Kidney (tissue), 14 donors: ENCODE measurements around the gene SDF4. TPM values are rescaled to one million over a fixed set of nuclear protein-coding genes. Genes with fewer than 3 reads are reported as not detected.

ENCODE experiments used
- DNase-seq, 5 donors: peaks; one replicate each; pipeline ENCODE4 v3.0.0-alpha.2; 2013 to 2020
- FAIRE-seq: peaks from 2 replicates; lab custom pipeline; 2012; peaks lifted over from hg19 to GRCh38; lab: Jason Lieb, UNC
- H3K27ac ChIP-seq, 2 donors: one replicate each; pipeline ENCODE4 v1.7.0; 2013; ENCODE audit warnings: low read depth in 2 of 2, low read length in 2 of 2, inconsistent platforms in 1 of 2
- H3K27me3 ChIP-seq: one replicate; pipeline ENCODE4 v1.7.1; 2013; ENCODE audit warnings: low read length, inconsistent platforms; ENCODE audit not compliant: control insufficient read depth, insufficient read depth
- H3K36me3 ChIP-seq, 3 donors: one replicate each; pipeline versions ENCODE4 v1.7.0 to v1.7.1; 2013; ENCODE audit warnings: low read length in 3 of 3, control low read depth in 1 of 3, inconsistent platforms in 1 of 3; ENCODE audit not compliant: insufficient read depth in 3 of 3, control insufficient read depth in 2 of 3
- H3K4me1 ChIP-seq, 3 donors: one replicate each; pipeline versions ENCODE4 v1.7.0 to v1.7.1; 2013; ENCODE audit warnings: low read length in 3 of 3, inconsistent platforms in 1 of 3, low read depth in 1 of 3; ENCODE audit not compliant: control insufficient read depth in 2 of 3, insufficient read depth in 2 of 3
- H3K4me3 ChIP-seq, 3 donors: one replicate each; pipeline versions ENCODE4 v1.7.0 to v1.8.1; 2013; ENCODE audit warnings: low read length in 3 of 3, control low read depth in 1 of 3, inconsistent platforms in 1 of 3
- H3K9ac ChIP-seq, 3 donors: one replicate each; pipeline versions ENCODE4 v1.7.0 to v1.7.1; 2013; ENCODE audit warnings: low read length in 3 of 3, control low read depth in 1 of 3, inconsistent platforms in 1 of 3
- H3K9me3 ChIP-seq, 3 donors: one replicate each; pipeline versions ENCODE4 v1.7.0 to v1.7.1; 2013; ENCODE audit warnings: low read length in 3 of 3, control low read depth in 1 of 3, inconsistent platforms in 1 of 3; ENCODE audit not compliant: control insufficient read depth in 2 of 3, insufficient read depth in 1 of 3
- CTCF ChIP-seq: IDR thresholded peaks from 3 replicates; pipeline ENCODE4 v1.5.1; 2012; ENCODE audit warnings: mild to moderate bottlenecking, moderate library complexity, borderline replicate concordance; ENCODE audit not compliant: insufficient read depth; ENCODE audit errors: extremely low read depth
- intact Hi-C: fragments of 100-400 bp; cut with DNase I; formaldehyde crosslinking; loops from one replicate; pipeline ENCODE4 v1.11.1; 2022
- polyA plus RNA-seq: library from polyadenylated mRNA; stranded (reverse); fragments of 350-450 nt; fragmentation: Illumina TruSeq; extraction: RNeasy Lipid Tissue Mini Kit (QIAGEN cat#74804); gene quantifications from one replicate; pipeline ENCODE4 v1.2.3, GENCODE V29; 2014; ENCODE audit warnings: low read depth, low replicate concordance; ENCODE audit not compliant: insufficient read depth
- total RNA-seq: library from RNA; stranded (reverse); fragmentation: NEBNext Ultra II Directional; extraction: Animal tissue kit (Norgen Biotek cat#: 25700); gene quantifications from one replicate; pipeline ENCODE4 v1.2.1, GENCODE V29; 2021
- donor health status: control.
- donor health status: control.
- donor health status: control.
- donor health status: control.
- donor health status: control.
- donor health status: DM: yes; HTN: yes; CAD: no.
- donor health status: Normal renal cell carcinoma (clear cell type).

Gene SDF4
- total and polyA plus RNA-seq, 2 donors from 2014 or later, result 143 to 160 TPM

- DNase-seq (no peak), FAIRE-seq (no peak)
- Histone ChIP-seq H3K36me3 (peaks cover 0 to 15% (median 13%) of the 10 kb centered on the region in 3 donors), H3K27me3 (no peaks in the 10 kb centered on the region), H3K4me3 (peak overlapping the region in 1 of 3 donors; percentile 93), H3K27ac (no peak overlapping the region), H3K4me1 (peaks cover 0 to 25% (median 12%) of the 10 kb centered on the region in 3 donors), H3K9me3 (no peaks in the 10 kb centered on the region), H3K9ac (no peak overlapping the region)
- intact Hi-C loops, result loop anchor here (10.0 kb wide), 1 partner anchor 105 kb away; no protein-coding TSS in a partner anchor
- no peak for TF ChIP-seq CTCF
Observed at GRCh38 chr1:1229770-1230169, 2.0 kb downstream of the SDF4 start.

- TF ChIP-seq CTCF, result no peak
- intact Hi-C loops, result no loop called here
- peaks cover 0 to 25% (median 12%) of the 10 kb centered on the region in 3 donors for H3K4me1 ChIP-seq
- H3K4me3 ChIP-seq, result no peak overlapping the region
- no peak overlapping the region for H3K9ac ChIP-seq
- DNase-seq, result no peak
- H3K36me3 ChIP-seq, result peaks cover 0 to 19% (median 13%) of the 10 kb centered on the region in 3 donors
- no peaks in the 10 kb centered on the region for H3K27me3 ChIP-seq
- no peak for FAIRE-seq
- H3K9me3 ChIP-seq, result no peaks in the 10 kb centered on the region
- H3K27ac ChIP-seq, result no peak overlapping the region
Observed at GRCh38 chr1:1228596-1229321, 3.0 kb downstream of the SDF4 start.

- peaks cover 0 to 24% (median 12%) of the 10 kb centered on the region in 3 donors for H3K4me1 ChIP-seq
- H3K4me3 ChIP-seq, result no peak overlapping the region
- H3K9ac ChIP-seq, result no peak overlapping the region
- no peak for DNase-seq
- peaks cover 0 to 20% (median 15%) of the 10 kb centered on the region in 3 donors for H3K36me3 ChIP-seq
- H3K9me3 ChIP-seq, result no peaks in the 10 kb centered on the region
- no peak for TF ChIP-seq CTCF
- intact Hi-C loops, result no loop called here
- H3K27ac ChIP-seq, result no peak overlapping the region
- no peaks in the 10 kb centered on the region for H3K27me3 ChIP-seq
- no peak for FAIRE-seq
Observed at GRCh38 chr1:1228187-1228586, 3.6 kb downstream of the SDF4 start.
